ENCODE results near the gene PITPNC1. TPM values are rescaled to one million over a fixed set of nuclear protein-coding genes. Genes with fewer than 3 reads are reported as not detected.

Gene PITPNC1
- total RNA-seq, 4 donors from 2014 or later, result 9.1 to 15.1 (median 13.3) TPM

DNA sequence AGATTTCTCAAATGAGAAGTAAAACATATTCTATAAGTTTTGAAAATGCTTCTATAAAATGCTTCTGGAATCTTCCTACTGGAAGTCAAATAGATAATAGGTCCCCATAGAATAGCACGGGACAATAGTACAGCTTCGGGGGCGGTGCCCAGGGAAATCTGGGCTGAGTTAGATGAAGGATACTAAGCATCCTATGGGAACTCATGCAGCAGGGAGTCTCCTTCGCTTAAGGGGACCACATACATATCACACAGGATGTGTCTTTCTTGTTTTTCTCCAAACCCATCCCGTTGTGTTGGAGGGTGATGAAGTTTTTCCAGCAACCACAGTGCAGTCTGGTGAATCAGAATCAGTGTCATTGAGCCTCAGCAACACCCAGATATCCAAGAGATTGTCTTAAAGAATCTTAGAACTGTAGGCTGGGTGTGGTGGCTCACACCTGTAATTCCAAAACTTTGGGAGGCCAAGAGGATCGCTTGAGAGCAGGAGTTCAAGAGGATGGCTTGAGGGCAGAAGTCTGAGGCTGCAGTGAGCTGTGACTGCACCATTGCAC is 84.2 kb downstream of the PITPNC1 start:
- WGBS, 2 donors, result 83 to 94% methylated on average over 5 to 6 of the region's 6 CpGs
- no peak for TF ChIP-seq POLR2A (IDR thresholded peaks at IDR 0.05)
- TF ChIP-seq, protein P1, sequence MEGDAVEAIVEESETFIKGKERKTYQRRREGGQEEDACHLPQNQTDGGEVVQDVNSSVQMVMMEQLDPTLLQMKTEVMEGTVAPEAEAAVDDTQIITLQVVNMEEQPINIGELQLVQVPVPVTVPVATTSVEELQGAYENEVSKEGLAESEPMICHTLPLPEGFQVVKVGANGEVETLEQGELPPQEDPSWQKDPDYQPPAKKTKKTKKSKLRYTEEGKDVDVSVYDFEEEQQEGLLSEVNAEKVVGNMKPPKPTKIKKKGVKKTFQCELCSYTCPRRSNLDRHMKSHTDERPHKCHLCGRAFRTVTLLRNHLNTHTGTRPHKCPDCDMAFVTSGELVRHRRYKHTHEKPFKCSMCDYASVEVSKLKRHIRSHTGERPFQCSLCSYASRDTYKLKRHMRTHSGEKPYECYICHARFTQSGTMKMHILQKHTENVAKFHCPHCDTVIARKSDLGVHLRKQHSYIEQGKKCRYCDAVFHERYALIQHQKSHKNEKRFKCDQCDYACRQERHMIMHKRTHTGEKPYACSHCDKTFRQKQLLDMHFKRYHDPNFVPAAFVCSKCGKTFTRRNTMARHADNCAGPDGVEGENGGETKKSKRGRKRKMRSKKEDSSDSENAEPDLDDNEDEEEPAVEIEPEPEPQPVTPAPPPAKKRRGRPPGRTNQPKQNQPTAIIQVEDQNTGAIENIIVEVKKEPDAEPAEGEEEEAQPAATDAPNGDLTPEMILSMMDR (IDR thresholded peaks at IDR 0.05), result no peak

DNA sequence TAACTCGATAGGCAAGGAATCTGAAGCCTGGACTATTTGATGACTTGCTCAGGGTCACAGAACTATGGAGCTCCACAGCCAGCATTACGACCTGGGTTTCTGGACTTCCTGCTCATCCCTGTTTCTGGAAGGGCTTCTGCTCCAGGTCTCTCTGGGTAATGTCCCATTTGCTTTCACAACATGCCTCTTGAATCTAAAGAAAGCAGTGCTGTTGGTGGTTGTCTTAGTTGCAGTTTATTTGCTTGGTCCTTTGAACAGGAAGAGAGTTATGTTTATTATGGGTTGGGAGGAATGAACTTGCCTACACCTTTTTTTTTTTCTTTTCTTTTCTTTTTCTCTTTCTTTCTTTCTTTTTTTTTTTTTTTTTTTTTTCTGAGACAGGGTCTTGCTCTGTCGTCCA is 84.8 kb downstream of the PITPNC1 start:
- no peak for DNase-seq
- Histone ChIP-seq H3K9me3 (no peaks in the 10 kb centered on the region), H3K4me1 (no peaks in the 10 kb centered on the region), H3K4me3 (no peak overlapping the region), H3K27me3 (no peaks in the 10 kb centered on the region), H3K27ac (no peak overlapping the region), H3K36me3 (no peaks in the 10 kb centered on the region)
- no peak for TF ChIP-seq POLR2A (IDR thresholded peaks at IDR 0.05)
- TF ChIP-seq, protein P1 (IDR thresholded peaks at IDR 0.05), result no peak
- 64 to 100% methylated on average over 2 to 3 of the region's 3 CpGs for WGBS, 2 donors
- intact Hi-C loops (cut with DNase I), result no loop called here

More for the DNA sequence above, 84.2 kb downstream of the PITPNC1 start:
- Histone ChIP-seq H3K27me3 (no peaks in the 10 kb centered on the region), H3K4me3 (no peak overlapping the region), H3K4me1 (no peaks in the 10 kb centered on the region), H3K27ac (no peak overlapping the region), H3K9me3 (no peaks in the 10 kb centered on the region), H3K36me3 (no peaks in the 10 kb centered on the region)
- intact Hi-C loops (cut with DNase I), result no loop called here
- DNase-seq, result no peak

DNA sequence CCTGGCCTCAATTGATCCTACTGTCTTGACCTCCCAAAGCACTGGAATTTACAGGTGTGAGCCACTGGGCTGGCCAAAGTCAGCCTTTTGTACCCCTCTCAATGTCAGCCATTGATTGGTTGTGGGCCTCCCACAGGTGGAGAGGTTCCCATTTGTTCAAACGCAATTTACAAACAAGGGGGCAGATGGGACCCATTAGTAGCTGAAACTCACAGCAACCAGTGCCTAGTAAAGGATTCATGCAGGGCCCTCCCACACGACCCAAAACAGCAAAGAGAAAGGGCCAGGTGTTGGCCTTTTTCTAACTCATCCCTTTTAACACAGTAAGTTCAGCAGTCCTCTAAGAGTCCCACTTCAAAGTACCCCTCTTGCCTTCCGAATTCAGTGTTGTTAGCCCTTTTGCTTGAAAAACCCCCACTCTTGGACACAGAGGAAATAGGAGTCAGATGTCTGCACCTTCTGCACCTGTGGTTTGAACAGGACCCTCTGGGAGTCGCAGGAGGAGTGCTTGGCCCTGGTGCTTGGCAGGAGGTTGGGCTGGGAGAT is 89.2 kb downstream of the PITPNC1 start:
- no peaks in the 10 kb centered on the region for H3K9me3 ChIP-seq
- no peaks in the 10 kb centered on the region for H3K36me3 ChIP-seq
- no peaks in the 10 kb centered on the region for H3K27me3 ChIP-seq
- peaks cover 0 to 23% (median 0%) of the 10 kb centered on the region in 3 donors for H3K4me1 ChIP-seq
- WGBS, 2 donors, result 81 to 87% methylated on average over 3 to 4 of the region's 4 CpGs
- H3K27ac ChIP-seq, result no peak overlapping the region
- no peak for TF ChIP-seq POLR2A (IDR thresholded peaks at IDR 0.05)
- TF ChIP-seq, protein P1 (IDR thresholded peaks at IDR 0.05), result no peak
- H3K4me3 ChIP-seq, result no peak overlapping the region
- intact Hi-C loops (cut with DNase I), result no loop called here
- no peak for DNase-seq

DNA sequence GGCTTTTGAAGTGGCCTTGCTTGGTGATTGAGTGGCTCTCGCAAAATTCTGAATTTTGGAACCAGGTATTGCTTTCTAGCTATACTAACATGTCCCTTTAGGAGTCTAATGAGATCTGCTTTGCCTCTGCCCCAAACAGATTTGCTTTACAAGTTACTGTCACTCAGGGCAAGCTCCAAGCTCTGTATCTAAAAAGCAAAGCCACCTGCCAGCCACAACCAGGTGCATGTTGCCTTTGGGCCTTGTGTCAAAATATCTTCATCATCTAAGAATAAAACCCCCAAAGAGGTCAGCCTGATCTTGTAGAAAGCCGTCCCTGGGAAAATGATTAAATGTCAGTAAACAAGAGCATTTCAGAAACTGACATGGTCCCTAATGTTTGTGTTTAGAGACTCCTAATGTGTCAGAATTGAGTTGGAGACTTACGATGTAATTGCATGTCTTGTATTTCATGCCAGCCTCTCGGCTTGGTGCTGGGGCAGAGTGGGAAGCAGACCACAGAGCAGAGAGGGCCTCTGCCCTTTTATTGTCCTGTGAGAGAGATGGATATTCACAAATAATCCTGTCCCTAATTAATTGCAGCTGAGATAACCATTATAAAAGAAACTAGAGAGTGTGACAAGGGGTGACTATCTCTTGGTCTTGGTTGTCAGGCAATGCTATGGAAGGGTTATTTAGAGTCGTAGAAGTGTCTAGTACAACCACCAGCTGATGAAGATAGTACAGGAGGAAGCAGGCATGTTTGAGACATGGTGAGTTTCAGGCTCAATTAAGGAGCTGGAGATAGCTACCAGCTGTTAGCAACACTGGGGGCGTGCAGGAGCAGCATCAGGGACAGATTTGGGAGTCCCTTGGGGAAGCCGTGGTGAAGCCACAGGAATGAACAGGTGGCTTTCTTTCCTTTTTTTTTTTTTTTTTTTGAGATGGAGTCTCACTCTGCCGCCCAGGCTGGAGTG is 90.7 kb downstream of the PITPNC1 start:
- no peaks in the 10 kb centered on the region for H3K27me3 ChIP-seq
- DNase-seq, result no peak
- intact Hi-C loops (cut with DNase I), result no loop called here
- TF ChIP-seq, protein P1 (IDR thresholded peaks at IDR 0.05), result no peak
- no peak for TF ChIP-seq POLR2A (IDR thresholded peaks at IDR 0.05)
- no peak overlapping the region for H3K4me3 ChIP-seq
- 72 to 83% methylated on average over 7 to 8 of the region's 8 CpGs for WGBS, 2 donors
- no peak overlapping the region for H3K27ac ChIP-seq
- H3K4me1 ChIP-seq, result peaks cover 0 to 23% (median 0%) of the 10 kb centered on the region in 3 donors
- H3K9me3 ChIP-seq, result no peaks in the 10 kb centered on the region
- H3K36me3 ChIP-seq, result no peaks in the 10 kb centered on the region

Data from esophagus squamous epithelium (tissue), 5 donors.